ENCODE data around the gene NDUFA3.
"Not testable (repeated sequence)": the region's sequence is repeated elsewhere in the genome, so short reads cannot be mapped to it uniquely, and the experiment has no call there.

NDUFA3 gene

GRCh38 chr19:54077334-54077733, 25.3 kb upstream of the NDUFA3 start:
- no peak for DNase-seq (ENCODE audit: low read depth, low spot score)
- in situ Hi-C loops (cut with HindIII; ENCODE audit: low sequenced_read_pairs): no loop called here
- TF ChIP-seq CTCF (IDR thresholded peaks at IDR 0.05; ENCODE audit: low read depth, low read length): no peak

GRCh38 chr19:54081032-54081431, 21.6 kb upstream of the NDUFA3 start, which contains the start of gene TARM1:
TSS of gene TARM1 (minus strand) at chr19:54081365. CDS start at chr19:54081340, 25 bp downstream.
- in situ Hi-C loops (cut with HindIII; ENCODE audit: low sequenced_read_pairs): no loop called here
- DNase-seq (ENCODE audit: low read depth, low spot score): no peak
- H3K4me3 ChIP-seq (ENCODE audit: low read depth, low read length): no peak within 1 kb of the TSS
- TF ChIP-seq CTCF (IDR thresholded peaks at IDR 0.05; ENCODE audit: low read depth, low read length): no peak

More at GRCh38 chr19:54077334-54077733, 25.3 kb upstream of the NDUFA3 start:
- H3K4me3 ChIP-seq (ENCODE audit: low read depth, low read length): no peak overlapping the region

- TF ChIP-seq CTCF (IDR thresholded peaks at IDR 0.05; ENCODE audit: low read depth, low read length): no peak
- in situ Hi-C loops (cut with HindIII; ENCODE audit: low sequenced_read_pairs): no loop called here
Observed at GRCh38 chr19:54084410-54084809, 18.2 kb upstream of the NDUFA3 start.

GRCh38 chr19:54094426-54095000, 8.1 kb upstream of the NDUFA3 start:
- DNase-seq (ENCODE audit: low read depth, low spot score): no peak
- H3K4me3 ChIP-seq (ENCODE audit: low read depth, low read length): no peak overlapping the region
- TF ChIP-seq CTCF (IDR thresholded peaks at IDR 0.05; ENCODE audit: low read depth, low read length): no peak
- in situ Hi-C loops (cut with HindIII; ENCODE audit: low sequenced_read_pairs): no loop called here

More at GRCh38 chr19:54084410-54084809, 18.2 kb upstream of the NDUFA3 start:
- no peak overlapping the region for H3K4me3 ChIP-seq (ENCODE audit: low read depth, low read length)
- no peak for DNase-seq (ENCODE audit: low read depth, low spot score)

- TF ChIP-seq CTCF (IDR thresholded peaks at IDR 0.05; ENCODE audit: low read depth, low read length): no peak
- DNase-seq (ENCODE audit: low read depth, low spot score): no peak
- in situ Hi-C loops (cut with HindIII; ENCODE audit: low sequenced_read_pairs): no loop called here
- peak overlapping the region; percentile 18 for H3K4me3 ChIP-seq (ENCODE audit: low read depth, low read length)
Observed at GRCh38 chr19:54095136-54095858, 7.4 kb upstream of the NDUFA3 start.

GRCh38 chr19:54095859-54096616, 6.6 kb upstream of the NDUFA3 start:
- peak; percentile 40 for DNase-seq (ENCODE audit: low read depth, low spot score)
- H3K4me3 ChIP-seq (ENCODE audit: low read depth, low read length): peak overlapping the region; percentile 25
- in situ Hi-C loops (cut with HindIII; ENCODE audit: low sequenced_read_pairs): not testable (repeated sequence)

Data from astrocyte of the spinal cord (primary cell).